Muscle of back (tissue), 11 donors: ENCODE measurements around the gene EXOC6B. TPM values are rescaled to one million over a fixed set of nuclear protein-coding genes. Genes with fewer than 3 reads are reported as not detected.

Experiments used
- DNase-seq, 3 donors: peaks; one replicate each; pipeline versions ENCODE4 v3.0.0 to v3.0.0-alpha.2; 2013
- polyA plus RNA-seq, 10 donors: library from polyadenylated mRNA; unstranded; fragments of 120-200 nt; gene quantifications; one replicate each; pipeline ENCODE4 v1.2.1, GENCODE V29; 2013; ENCODE audit not compliant: insufficient read length in 10 of 10

The EXOC6B gene
- polyA plus RNA-seq, 10 donors = 9.1 to 15.4 (median 12.0) TPM

DNA sequence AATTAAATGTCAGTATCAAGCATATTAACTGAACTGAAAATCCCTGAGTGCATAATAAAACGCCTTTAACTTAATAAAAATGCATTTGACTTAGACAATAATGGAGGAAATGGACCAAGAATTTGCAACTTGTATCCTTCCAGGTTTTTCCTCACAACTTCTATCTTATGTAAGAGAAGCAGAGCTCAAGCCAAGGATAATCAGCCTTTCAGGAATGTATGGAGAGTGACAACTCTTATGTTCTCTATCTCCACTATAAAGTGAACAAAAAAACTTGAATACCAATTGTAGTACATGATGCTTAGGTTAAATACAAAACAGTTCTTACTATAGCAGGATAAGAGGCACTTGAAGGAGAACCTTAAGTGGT is 613.4 kb downstream of the EXOC6B start:
- DNase-seq = no peak

DNA sequence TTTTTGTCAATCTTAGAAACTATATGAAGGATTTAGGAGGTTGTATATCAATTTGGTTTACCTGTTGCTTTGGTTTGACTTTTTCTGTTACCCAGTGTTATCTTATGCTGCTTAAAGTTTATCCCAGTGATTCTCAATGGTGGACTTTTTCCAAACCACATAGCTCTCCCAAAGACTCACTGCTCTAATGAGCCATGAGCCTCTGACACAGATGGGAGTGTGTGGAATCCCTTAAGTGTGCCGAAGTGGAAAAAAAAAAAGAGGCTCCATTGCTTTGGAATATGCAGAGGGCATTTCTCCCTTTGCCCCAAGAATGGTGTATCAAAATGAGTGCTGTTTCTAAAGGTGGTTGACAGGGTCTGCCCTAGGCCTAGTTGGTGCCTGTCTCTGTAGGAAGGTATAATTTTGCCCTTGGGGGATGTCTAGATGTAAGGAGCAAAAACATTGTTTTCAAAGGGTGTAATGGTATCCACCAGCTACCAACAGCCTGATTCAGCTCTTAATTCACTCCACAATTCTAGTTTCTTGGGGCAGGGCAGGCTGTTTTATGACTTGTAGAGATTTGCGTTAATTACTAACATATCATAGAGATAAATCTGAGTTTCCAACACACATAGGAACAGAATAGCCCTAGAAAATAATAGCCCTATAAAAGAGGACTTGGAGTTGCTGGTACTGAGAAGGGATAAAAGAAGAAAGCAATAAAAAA is 613.9 kb downstream of the EXOC6B start:
- no peak for DNase-seq

DNA sequence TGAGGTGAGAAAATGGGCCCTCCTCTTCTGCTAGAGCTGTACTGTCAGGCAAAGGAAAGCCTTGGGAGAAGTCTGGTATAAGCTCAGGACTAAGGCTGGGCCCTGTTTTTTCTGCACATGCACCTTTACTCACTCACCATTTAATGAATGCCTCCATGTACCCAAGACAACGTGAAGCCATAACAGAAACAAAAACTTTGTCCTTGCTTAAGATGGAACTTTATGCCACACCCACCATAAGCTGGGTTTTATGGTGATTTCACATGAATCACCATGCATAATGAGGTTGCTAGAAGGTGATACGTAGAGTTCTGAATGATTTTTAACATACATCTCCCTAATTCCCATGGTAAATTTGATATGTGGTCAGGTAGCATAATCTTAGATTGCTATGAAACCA is 614.5 kb downstream of the EXOC6B start:
- no peak for DNase-seq

DNA sequence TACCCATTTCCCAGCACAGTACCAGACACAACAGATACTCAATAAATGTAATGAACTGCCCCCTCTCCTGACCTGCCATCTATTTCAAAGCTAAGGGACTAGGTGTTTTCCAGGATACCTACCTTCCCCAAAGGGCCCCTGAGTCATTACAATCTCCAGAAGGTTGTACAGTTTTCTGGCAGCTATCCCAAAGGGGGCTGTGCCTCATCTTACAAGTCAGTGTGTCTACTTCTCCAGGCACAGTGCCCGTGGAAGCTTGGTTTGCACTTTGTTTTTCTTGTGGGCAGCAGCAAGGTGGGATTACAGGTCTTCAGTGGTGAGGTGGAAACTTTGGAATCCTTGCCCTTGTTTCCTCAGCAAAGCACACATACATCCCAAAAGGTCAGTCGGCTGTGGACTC is 615.4 kb downstream of the EXOC6B start:
- no peak for DNase-seq

DNA sequence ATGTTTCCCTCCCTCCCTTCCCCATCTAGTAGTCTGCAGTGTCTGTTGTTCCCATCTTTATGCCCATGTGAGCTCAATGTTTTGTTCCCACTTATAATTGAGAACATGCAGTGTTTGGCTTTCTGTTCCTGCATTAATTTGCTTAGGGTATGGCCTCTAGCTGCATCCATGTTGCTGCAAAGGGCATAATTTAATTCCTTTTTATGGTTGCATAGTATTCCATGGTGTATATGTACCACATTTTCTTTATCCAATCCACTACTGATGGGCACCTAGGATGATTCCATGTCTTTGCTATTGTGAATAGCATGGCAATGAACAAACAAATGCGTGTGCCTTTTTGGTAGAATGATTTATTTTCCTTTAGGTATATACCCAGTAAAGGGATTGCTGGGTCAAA is 617.6 kb downstream of the EXOC6B start:
- DNase-seq = no peak

DNA sequence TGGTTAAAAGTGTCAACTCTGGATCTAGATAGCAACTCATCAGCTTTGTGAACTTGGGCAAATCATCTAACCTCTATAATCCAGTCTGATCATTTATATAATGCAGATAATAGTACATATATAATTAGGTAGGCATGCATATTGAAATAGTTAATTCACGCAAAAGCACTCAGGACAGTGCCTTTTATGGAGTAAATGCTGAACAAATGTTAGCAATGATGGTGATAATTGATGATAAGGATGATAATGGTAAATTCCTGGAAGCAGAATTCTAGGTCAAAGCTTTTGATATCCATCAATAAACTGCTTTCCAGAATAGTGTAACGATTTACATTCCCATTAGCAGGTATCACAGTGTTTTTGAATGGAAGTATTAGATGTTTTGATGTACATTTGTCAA is 618.5 kb downstream of the EXOC6B start:
- no peak for DNase-seq

DNA sequence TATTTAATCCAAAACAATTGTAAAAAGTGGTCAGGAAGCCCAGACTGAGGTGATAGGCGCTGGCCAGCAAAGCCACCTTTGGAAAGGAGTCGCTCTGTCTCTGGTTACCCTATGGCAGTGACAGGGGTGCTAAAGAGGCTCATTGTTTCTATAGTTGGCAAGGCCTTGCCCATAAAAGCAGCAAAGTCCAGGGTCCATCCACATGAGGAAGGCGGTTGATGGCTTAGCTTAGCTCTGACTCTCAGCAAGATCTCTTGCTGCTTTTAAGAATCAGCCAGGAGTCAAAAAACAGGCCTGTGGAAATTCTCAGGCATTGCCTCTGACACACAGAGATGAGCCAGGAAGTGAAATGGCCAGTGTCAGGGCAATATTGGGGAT is 620.3 kb downstream of the EXOC6B start:
- DNase-seq = no peak

DNA sequence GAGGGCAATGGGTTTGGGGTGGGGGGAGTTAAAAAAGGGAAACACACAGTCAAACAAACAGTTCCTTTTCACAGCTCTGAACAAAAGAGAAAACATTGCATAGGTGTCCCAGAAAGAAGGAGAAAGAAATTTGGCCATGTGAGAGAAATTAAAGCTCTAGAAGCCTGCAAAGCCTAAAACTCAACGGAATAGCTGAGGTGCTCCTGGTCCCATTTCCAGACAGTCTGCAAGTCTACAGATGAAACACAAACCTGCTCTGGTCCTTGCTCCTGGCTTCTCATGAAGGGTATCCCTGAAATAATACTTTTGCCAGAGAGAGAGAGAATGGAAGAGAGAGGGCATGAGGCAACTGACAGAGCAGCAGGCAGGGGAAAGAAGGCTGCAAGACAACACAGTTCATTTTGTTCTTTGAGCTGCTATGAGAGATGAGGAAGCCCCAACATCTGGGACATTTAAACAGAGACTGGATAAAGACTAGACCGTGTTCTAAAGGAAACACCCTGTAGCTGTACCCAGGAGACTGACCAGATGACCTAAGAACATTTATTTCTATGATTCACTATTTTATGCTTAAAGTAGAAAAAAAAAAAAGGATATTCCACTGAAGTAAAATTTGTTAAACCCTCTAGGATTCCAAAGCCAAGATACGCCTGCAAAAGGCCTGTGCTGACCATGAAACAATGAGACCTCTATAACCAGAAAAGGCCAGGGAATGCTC is 620.9 kb downstream of the EXOC6B start:
- peak; percentile 62 to 85 (median 67) for DNase-seq

DNA sequence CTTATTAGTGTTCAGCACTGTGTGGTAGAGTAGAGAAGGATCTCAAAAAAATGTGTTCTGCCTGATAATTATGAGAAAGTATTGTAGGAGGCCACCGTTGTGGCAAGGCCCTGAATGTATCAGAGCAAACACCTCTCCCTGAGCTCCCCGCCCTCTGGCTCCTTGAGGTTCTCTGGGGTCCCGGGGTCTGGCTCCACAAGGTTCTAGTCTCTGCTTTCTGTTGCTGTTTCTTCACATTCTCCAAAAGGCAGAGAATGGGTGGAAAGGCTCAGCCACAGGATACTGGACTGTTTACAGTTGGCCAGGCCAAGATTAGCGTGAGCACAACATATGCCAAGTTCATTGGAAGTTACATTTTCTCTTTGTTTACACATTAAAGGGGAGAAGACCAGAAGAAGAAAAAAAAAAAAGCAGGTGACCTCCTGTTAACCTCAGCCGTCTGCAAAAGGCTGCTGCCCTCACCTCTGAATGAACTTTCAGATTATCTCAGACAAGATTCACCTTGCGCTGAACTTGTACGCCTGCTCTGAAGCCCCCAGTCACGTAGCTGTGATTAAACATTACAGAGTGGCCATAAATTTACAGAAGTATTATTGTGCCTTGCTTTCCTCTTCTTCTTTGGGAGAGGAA is 621.6 kb downstream of the EXOC6B start:
- peak; percentile 39 to 81 (median 59) for DNase-seq

DNA sequence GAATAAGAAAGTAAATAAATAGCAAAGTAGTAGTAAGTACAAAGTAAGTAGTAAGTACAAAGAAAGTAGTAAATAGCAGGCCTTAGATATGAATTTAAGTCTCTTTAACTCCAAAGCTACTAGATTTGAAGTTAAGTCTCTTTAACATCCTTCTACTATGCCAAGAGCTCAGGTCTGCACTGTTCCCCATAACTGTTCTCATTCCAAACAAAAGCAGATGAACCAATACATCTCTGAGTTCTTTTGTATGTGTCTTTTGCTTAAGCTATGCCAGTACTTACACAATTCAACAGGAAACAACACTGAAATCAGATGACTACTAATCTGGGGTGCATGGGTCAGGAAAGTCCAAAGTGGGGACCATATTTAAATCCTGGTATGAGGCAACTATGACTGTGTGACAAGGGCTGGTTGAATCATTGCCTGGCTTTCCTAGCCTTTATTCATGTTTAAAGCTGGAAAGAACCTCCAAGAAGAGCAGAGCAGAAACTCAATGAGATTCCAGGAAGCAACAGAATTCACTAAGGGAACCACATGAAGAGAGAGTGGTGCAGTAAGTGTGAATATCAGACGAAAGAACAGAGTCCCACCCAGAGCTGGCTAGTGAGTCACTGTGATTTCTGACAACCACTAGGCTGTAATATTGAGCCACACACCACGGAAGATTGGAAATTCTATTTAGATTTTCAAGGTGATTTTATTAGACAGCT is 627.1 kb downstream of the EXOC6B start:
- DNase-seq = no peak

DNA sequence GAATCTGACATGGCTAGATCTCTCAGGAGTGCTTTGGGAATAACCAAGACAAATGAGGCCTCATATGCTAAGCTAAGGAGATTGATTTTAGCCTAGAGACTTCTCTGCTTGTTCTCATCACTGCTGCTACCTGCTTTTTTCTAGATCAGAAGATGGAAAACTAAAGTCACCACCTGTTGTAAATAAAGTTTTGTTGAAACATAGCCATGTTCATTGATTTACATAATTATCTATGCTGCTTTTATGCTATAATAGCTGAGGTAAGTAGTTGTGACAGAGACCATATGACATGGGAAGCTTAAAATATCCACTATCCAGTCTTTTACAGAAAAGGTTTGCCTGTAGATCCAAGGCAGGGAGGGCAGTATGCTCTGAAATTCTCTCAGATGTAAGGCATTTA is 632.1 kb downstream of the EXOC6B start:
- DNase-seq = no peak

DNA sequence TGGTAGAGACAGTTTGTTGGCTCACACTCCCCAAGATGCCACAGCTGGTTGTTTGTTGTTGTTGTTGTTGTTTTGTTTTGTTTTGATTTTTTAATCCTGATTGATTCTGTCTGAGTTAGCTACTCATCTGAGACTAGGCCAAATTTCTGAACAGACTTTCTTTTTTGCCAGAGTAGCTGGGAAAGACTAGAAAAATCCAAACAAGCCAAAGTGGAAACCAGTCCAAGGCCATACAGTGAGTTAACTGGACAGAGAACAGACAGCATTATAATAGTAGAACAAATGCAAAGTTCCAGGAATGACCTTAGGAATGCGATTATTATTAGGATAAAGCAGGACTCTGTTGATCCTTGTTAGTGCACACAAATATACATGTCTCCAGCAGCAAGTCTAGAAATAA is 634.4 kb downstream of the EXOC6B start:
- peak in 2 of 3 donors; percentile 35 to 56 for DNase-seq

DNA sequence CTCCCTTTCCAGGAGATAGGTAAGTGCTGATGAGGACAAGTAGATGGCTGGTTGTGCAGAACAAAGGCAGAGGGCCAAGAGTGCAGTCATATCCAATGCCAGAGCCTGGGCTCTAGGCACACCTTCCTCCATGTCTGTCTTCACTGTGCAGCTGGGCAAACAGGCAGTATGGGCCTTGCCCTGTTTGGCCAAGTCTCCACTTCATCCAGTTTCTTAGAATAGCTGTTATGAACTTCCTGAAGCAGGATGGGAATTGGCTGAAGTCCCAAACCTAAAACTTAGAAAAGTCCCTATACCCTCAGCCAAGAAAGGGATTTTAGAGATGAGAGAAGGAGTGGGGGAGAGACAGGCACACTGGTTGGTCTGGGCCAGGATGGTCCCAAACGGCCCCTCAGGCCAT is 640.6 kb downstream of the EXOC6B start:
- DNase-seq = peak in 1 of 3 donors; percentile 32

DNA sequence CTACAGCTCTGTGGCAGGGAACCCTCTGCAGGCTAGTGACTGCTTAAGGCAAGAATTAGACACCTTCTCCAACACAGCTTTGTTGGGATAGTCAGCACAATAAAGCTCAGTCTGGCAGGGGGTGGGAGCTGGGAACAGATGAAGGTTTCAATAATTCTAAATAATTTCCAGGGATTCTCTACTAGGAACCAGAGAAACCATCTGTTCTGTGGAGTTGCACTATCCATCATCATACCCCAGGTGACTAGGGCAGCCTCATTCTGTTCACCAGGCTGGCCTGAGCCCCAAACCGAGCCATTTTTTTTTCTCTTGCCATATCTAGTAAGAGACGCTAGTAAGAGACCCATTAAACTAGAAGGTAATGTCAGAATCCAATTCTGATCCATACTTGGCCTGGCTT is 642.4 kb downstream of the EXOC6B start:
- no peak for DNase-seq

DNA sequence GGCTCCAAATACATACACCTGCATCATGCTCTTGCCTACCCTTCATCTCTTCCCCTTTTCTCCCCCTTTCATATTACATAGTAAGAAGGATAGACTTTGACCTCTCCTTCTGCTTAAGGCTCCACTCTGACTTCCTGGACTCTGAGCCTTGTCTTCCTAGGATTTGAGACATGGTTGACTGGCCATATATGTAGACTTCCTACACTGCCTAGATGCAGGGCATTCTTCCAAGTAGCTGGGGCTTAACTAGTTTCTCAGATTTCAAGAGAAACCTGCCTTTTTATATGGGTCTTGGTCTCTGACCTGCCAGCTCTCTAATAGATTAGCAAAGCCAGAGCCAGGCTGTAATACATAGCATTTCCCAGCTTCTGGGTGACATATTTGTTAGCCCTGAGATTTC is 642.8 kb downstream of the EXOC6B start:
- DNase-seq = no peak

DNA sequence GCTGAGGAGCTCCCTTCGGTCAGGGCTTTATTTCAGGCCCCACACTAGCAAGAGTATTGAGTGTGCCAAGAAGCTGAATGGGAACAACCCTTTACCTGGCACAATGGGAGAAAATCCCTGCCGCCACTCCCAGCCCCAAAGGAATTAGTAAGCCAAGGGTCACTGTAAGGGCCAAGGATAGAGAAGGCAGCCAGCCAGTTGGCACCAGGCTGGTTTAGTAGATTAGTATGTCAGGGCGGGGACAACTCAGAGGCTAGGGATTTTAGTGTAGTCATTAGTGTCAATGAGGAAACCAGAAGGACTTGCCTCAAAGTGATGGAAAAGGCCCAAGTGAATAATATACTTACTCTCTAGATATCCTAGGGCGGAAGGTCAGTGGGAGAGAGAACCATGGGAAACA is 643.3 kb downstream of the EXOC6B start:
- DNase-seq = no peak

DNA sequence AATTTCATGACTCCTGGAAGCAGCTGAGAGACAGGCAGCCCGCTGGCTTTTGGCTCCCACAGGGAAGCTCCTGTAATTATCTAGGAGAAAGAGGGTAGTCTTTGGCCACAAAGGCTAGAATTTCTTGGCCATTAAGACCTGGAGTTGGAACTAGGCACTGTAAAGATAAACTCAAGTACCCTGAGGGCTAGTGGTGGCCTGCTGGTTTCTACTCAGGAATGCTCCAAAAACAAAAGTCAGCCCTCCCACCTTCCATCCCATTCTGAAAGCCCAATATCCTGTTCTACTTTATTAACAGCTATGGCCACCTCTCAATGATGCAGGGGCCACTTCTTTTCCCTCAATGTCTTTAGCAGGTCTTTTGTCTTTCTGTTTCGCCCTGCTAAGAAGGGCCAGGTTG is 644.2 kb downstream of the EXOC6B start:
- no peak for DNase-seq

DNA sequence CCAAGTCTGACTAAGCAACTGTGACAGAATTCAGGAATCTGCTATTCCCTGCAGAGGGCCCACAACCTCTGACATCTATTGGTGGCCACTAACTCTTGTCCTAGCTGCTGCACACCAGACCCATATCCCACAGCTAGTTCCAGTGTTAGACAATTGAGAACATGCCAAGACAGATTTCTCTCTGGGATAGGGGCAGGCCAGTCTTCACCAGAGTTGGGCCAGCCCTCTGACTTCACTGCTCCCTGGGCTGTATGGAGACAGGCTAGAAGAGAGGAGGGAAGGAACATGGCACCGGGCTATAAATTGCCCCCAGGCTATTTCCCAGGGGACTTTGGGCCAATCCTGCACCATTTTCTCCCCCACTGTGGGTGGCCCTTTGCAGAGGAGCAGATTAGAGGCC is 645.5 kb downstream of the EXOC6B start:
- DNase-seq = no peak

DNA sequence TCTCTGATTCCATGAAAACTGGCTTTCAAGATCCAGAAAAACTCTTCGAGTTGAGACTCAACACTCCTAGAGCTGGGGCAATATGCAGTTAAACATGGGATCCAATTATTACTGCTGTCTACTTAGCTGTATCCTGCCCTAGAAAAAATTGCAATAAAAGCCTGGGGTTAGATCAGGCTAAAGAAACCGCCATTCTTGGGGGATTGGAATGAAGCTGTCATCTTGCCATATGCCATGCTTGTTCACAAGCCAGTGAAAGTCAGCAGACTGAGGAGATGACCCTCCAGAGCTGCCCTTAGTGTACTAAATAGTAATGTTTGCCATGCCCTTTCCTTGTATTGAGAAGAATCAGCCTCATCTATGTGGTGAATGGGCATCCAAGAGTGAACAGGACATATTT is 647.3 kb downstream of the EXOC6B start:
- DNase-seq = no peak

DNA sequence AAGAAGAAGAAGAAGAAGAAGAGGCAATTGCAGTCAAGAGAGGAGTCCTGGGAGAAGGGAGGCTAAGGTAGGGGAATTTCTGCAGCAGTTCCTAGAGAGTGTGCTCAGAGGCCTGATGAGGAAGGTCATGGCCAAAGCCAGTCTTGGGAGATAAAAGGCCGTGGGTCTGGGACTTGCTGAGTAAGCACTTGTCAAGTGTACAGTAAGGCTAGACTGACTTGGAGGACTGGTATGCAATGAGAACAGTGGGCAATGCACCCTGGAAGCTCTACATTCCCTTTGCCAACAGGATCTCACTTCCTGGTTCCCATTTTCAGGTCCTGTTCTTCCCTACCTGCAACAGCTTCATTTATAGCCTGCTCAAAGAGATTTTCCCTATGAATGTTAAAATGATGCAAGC is 649.6 kb downstream of the EXOC6B start:
- no peak for DNase-seq

DNA sequence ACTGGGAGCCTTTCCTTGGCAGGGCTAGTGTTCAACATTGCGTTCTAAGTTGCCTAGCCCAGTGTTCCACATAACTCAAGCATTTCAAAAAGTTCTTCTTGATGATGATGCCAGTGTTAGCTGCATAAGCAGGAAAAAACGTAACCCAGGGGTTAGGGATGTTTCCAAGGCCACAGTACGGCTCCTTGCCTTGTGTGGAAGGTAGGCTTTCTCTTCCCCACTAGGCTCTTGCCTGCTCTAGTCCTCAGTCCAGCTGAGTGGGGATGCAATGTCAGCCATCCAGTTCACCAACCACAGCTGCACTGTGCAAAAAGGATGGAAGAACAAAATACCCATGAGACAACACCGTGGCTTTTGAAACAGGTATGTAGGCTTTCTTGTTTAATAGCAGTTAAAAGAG is 650.2 kb downstream of the EXOC6B start:
- no peak for DNase-seq

DNA sequence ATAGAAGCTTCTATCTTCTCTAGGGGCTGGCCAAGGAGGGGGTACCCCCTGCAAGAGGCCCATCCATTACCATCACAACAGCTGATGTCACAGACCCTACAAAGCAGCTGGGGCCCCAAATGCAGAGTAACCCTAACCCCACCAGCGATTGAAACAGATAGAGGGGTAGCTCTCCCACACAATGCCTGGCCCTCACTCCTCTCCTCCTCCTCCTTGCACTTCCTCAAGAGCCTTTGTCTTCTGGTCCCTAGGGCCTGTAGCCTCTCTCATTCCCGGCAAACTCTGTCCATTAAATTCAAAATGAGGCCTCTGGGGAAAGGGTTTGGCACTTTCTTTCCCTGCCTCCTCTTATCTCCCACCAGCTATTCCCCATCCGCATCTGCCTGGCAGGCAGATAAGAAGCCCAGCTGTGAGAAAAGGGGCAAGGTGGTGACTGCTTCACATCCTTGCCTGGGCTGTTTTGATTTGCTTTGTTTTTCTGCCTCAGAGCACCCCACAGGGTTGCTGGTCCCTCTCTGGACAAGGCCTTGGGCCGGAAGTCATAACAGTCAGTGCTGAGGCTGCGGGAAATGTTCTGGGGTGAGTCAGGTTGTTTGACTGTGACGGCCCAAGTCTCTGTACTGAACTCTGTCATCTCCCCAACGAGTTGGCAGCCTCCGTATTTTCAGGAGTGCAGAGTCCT is 652.1 kb downstream of the EXOC6B start:
- no peak for DNase-seq
